ENCODE measurements around the gene MEDAG. TPM values are rescaled to one million over a fixed set of nuclear protein-coding genes. Genes with fewer than 3 reads are reported as not detected.
A peak's percentile ranks its signal among the peaks of the same experiment; 100 is the strongest.
"Not testable (repeated sequence)": the region's sequence is repeated elsewhere in the genome, so short reads cannot be mapped to it uniquely, and the experiment has no call there.

Gene MEDAG
- polyA plus RNA-seq, 3 donors: 7.4 to 260 (median 152) TPM

DNA sequence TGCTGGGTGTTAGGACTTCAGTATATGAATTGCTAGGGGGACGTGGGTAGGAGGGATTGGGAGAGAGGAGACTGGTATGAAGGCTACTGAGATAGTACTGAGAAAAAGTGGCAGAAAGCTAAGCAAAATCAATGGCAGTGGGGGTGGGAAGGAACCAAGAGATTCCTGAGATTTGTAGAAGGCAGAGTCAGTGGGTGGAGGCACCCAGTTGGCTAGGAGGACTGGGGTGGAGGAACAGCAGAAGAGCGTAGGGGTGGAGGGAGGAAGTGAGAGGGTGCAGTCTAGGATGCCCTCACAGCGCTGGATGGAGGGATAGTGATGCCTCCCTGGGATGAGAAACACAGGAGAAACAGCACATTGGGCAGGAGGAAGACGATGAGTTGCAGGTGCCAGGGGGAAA, 5.6 kb upstream of the MEDAG start:
- no peak overlapping the region for H3K27ac ChIP-seq (ENCODE audit: low read depth, low read length)
- WGBS, 3 donors: 71 to 81% (median 74%) methylated on average over 4 of the region's 4 CpGs

DNA sequence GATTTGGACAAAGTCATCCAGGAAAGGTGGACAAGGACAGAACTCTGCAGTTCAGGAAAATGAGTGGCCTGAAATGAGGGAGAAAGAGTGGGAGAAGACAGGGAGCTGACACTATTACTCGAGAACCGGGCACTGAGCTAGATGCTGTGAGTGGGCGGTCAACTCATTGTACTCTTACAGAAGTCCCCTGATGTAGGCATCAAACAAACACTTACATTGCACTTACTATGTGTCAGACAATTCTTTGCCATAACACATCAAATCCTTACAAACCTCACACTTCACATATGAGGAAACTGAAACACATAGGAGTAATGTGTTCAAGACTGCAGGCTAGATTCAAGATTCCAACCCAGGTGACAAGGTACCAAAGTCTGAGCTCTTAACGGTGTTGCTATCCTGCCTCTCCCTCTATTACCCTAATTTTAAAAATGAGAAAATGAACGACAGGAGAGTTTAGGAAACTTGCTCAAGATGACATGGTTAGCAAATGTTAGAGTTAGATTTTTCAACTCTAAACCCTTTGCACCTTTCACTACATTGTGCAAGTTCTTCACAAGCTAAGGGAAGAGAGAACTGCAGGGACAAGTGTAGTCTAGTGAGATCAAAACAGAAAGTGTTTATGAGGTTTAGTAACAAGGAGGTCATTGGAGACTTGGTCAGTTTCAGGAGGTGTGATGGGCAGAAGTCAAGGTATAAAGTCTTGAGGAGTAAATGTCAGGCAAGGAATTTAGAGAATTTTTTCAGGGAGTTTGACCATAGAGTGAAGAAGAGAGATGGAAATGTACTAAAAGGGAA, 4.9 kb upstream of the MEDAG start:
- 73 to 89% (median 81%) methylated on average over 5 of the region's 5 CpGs for WGBS, 3 donors
- no peak overlapping the region for H3K27ac ChIP-seq (ENCODE audit: low read depth, low read length)

DNA sequence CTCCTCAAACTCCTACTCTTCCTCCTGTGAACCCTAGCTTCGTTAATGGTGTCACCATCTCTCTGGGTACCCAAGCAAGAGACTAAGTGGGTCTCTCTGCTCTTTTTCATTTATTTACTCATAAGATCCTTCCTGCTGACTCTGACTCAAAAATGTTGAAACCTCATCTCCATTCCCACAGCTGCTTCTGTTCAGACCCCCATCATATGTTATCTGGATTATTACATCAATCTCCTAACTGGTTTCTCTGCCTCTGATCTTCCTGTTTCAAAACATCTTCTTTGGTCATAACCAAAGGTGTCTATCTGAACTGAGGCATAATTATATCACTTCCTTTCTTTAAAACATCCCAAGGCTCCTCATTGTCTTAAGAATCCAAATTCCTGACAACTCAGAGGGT, 2.0 kb upstream of the MEDAG start:
- H3K27ac ChIP-seq (ENCODE audit: low read depth, low read length): no peak overlapping the region

DNA sequence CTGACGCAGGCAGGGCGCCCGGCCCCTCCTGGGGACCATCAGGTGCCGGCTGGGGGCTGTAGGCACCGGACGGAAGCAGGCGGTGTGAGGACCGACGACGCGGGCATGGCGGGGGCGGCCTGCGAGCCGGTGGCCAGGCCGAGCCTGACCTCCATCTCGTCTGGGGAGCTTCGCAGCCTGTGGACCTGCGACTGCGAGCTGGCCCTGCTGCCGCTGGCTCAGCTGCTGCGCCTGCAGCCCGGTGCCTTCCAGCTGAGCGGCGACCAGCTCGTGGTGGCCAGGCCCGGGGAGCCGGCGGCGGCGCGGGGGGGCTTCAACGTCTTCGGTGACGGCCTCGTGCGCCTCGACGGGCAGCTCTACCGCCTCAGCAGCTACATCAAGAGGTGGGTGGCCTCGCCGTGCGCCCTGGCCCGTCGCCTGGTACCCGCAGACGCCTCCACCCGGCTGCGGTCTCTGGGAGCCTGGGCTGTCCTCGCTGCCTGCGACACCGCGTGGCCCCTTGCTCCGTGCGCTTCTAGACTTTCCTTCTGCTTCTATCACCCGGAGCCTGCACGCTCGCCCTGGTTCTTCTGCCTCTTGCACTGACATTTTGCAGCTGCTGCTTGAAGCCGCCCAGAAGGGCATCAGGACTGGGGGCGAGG, 460 bp downstream of the MEDAG start:
- 8 to 18% (median 14%) methylated on average over 48 to 60 of the region's 60 CpGs for WGBS, 3 donors
- peak overlapping the region; percentile 86 for H3K27ac ChIP-seq (ENCODE audit: low read depth, low read length)

More for the DNA sequence above, 2.0 kb upstream of the MEDAG start:
- WGBS, 3 donors: 58 to 93% (median 91%) methylated on average over 1 of the region's 1 CpG

DNA sequence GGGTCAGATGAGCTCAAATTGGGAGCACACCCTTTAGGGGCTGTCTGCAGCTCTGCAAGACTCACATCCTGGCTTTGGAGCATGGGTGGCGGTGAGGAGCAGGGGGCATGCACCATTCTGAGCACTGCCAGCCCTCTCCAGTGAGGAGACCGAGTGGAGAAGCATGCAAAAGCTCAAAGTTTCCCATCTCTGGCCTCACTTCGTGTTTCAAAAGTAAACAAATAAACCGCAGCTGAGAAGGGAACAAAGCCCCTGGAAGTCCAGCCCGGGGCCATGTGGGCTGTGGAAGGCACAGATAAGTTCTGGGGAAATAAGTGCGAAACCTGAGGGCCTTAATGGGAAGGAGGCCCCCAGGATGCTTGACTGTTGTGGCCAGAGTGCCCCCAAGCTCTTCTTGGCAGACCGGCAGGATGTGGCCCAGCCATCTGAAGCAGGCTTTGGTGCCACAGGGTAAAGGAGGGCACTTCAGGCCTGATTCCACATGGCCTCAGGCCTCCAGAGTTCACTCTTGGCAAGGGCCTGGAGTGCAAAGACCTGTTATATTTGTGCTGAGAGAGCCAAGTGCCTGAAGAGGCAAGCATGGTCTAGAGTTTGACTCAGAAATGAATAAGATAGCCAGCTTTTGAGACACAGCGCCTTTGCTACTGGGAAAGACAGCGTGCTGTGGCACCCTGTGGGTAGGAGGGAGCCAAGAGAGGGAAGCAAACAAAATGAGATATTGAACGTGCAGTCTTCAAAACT, 1.2 kb downstream of the MEDAG start:
- H3K27ac ChIP-seq (ENCODE audit: low read depth, low read length): peak overlapping the region; percentile 79
- 41 to 58% (median 43%) methylated on average over 10 of the region's 10 CpGs for WGBS, 3 donors

DNA sequence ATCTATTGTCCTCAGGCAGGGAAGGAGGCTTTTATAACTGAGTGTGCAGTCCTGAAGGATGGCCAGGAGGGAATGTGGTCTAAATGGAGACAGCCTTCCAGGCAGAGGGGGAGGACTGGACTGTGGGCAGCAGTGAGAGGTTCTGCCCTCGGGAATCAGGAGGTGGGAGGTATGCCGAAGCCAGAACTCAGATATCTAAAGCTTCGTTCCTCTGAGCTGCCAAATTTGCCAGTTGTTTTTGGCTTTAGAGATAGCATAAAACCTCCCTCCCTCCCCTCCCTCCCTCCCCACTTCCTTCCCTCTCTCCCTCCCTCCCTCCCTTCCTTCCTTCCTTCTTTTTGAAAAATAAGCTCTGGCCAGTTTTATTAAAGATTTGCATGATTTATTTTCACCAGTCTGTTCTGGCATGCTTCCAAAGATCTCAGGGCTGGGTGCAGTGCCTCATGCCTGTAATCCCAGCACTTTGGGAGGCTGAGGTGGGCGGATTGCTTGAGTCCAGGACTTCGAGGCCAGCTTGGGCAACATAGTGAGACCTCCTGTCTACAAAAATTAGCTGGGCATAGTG, 2.4 kb downstream of the MEDAG start:
- WGBS, 3 donors: 13 to 18% (median 15%) methylated on average over 5 of the region's 5 CpGs
- H3K27ac ChIP-seq (ENCODE audit: low read depth, low read length): no peak overlapping the region

DNA sequence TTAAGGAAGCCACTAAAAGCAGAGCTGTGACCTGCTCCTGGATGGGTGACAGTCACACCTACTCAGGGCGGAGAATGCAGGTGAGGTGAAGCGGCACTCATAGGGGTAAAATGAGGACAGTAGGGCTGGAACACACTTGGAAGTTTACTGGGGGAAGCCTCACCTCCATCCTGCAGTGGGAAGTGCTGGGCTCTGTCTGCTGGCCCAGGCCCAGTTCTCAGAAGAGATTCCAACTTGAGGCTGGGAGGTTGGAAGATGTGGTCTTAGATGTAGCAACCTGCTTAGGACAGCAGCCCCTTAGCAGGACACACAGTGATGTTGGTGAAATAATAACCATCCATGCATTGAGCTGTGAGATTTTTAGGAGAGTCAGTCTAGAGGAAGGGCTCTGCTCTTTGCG, 4.6 kb downstream of the MEDAG start:
- 84 to 92% (median 91%) methylated on average over 3 of the region's 3 CpGs for WGBS, 3 donors
- H3K27ac ChIP-seq (ENCODE audit: low read depth, low read length): no peak overlapping the region

DNA sequence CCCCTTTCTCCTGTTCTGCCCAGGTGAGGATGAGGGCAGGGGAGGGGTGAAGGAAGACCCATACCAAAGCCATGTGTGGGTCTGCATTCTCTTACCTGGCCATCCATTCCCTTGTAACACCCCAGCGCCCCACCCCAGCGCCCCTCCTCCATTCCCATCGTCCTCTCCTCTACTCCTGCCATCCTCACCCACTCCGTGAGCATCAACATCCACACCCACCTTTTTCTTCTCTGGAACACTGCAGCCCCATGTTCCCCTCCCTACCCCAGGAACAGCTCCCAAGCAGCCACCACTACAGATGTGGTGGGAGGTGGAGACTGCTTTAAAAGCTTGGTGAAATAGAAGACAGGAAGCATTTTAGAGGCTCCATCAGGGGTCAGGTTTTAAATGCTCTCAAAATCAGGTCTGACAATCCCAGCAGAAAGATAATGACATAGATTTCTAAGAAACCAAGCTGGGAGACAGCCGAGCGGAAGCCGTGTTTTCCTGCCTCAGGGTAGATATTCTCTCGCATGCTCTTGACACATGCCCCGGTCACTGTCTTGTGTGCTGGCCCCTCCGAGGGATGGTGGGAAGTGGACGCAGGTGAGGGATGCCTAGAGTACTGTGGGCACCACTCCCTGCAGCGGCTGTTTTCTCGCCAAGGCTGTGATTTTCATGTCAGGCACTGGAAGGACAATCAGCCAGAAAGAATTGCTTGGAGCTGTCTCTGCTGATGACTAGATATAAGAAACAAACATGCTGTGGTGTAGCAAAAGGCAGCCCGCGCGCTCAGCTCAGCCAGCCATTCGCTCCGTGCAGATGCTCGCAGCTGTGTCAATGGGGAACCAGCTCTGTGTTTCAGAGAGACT, 9.8 kb downstream of the MEDAG start:
- 65 to 79% (median 76%) methylated on average over 19 of the region's 19 CpGs for WGBS, 3 donors

DNA sequence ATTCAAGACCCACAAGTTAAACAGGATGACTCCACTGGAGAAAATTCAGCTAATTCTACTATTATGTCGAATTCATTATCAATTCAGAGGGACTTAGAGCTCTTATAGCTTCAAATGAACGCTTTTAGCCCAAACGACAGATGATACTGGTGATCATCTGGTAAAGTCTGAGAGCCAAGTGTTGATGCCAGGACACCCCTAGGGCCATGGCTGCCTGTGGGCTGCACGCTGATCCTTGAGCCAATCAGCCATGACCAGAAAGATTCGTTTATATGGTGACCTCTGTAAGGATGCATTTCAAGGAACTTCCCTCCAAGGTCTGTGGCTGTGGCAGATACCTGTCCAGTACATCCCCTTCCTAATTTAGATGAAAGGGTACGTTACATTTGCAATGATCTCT, 10.9 kb downstream of the MEDAG start:
- no peak overlapping the region for H3K27ac ChIP-seq (ENCODE audit: low read depth, low read length)
- WGBS, 3 donors: 75 to 87% (median 85%) methylated on average over 6 of the region's 6 CpGs

More for the DNA sequence above, 9.8 kb downstream of the MEDAG start:
- no peak overlapping the region for H3K27ac ChIP-seq (ENCODE audit: low read depth, low read length)

DNA sequence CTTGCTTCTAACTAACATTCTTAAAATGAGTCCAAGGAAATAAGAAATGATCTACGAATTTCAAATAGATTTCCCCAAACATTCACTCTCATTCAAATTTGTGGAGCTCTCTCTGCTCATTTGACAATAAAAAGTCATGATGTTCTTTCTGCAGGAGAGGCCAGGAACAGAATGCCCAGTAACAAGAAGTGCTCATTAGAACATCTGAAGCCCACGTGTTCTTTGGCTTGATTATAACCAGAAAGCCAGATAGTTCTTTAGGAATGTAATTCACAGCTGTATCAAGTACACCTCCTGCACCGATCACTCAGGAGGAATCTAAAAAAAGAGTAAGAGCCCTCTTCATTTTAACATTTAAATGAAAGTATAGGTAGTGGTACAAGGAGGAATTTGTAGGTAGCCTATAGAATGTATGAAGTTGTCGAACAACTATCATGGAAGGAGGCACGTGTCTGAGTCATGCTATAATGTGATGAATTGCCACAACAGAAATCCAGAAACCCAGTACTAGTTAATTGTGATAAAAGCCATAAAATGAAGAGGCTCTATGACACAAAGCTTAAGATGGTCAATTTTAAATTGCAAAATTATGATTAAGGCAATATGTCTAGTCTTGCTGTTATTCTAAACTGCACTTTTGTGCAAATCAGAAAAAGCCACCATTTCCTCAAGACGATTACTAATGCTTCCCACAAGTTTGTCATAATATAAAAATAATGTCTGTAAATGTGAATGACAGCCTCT, 12.8 kb downstream of the MEDAG start:
- WGBS, 3 donors: 72 to 76% (median 76%) methylated on average over 6 of the region's 6 CpGs
- no peak overlapping the region for H3K27ac ChIP-seq (ENCODE audit: low read depth, low read length)

DNA sequence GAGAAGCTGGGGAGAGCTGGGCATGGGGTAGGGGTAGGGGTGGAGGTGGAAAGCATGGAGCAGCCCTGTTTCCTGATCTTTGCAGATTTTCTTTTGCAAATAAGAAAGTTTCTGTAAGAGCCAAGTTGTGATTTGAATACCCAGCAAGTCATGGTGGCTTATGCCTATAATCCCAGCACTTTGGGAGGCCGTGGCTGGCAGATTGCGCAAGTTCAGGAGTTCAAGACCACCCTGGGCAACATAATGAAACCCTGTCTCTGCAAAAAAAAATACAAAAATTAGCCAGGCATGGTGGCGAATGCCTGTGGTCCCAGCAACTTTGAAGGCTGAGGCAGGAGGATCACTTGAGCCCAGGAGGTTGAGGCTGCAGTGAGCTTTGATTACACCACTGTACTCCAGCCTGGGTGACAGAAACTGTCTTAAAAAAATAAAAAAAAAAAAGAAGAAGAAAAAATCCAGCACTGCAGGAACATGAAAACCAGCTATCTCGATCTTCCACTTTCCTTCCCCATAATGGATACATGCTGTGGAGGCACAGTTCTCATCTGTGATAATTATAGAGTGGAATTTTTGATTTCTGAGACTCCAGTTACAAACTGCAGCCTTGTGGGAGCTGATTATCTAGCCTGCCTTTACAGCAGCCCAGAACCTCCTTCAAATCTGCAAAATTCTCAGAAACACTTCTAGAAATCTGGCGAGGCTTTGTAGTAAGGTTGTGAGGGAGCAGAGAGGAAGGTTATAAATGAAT, 14.3 kb downstream of the MEDAG start:
- 73 to 87% (median 78%) methylated on average over 5 of the region's 5 CpGs for WGBS, 3 donors
- no peak overlapping the region for H3K27ac ChIP-seq (ENCODE audit: low read depth, low read length)

DNA sequence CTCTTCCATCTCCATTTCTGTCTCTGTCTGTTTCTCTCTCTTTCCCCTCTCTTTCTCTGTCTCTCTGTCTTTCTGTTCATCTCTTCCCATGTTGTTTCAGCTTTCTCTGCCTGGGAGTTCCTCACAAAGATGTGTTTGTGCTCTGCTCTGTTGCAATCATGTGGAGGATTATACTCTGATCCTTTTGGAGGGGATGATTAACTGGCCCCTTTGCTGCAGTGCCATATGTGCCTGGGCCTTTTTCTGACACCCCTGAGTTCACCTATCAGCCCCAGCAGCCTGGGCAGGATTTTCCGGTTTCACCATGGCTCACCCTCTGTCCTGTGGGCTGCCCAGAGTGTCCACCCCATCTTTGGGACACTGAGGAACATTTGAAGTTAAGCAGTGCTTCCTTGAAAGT, 17.3 kb downstream of the MEDAG start:
- no peak overlapping the region for H3K27ac ChIP-seq (ENCODE audit: low read depth, low read length)
- WGBS, 3 donors: 76 to 97% (median 95%) methylated on average over 1 of the region's 1 CpG

DNA sequence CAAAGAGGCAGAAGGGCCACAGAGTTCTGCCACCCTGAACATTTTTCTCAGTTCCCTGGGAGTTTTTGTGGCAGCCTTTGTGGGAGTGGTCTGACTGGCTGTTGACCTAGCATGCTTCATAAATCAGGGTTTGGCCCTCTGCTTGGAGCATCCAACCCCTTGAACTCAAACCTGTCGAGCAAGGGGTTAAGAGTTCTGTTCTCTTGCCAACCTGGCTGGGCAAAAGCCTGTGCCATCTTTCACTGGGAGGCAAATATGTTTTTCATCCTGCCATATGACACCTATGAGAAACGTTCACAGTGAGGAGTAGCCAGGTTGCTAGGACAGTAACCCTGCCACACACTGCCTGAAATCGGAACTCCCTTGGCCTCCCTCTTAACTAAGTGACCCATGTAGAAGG, 18.6 kb downstream of the MEDAG start:
- no peak overlapping the region for H3K27ac ChIP-seq (ENCODE audit: low read depth, low read length)
- WGBS, 3 donors: 44 to 85% (median 70%) methylated on average over 3 of the region's 3 CpGs

DNA sequence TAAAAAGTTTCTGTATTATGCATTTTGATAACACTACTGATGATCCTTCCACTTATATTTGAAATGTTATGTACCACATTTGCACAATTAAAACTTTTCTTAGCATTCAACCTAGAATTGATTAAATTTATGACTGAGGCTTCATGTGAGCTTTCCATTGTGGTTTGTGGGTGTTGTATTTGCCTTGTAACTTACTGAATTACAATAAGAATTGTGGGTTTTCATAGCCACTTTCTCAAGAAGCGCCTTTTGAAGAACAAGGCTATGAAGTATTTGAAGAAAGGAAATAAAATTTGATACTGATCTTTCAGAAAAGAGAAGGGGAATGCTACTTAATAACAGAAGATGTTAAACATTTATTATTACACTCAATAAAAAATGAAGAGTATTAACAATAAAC, 19.4 kb downstream of the MEDAG start:
- WGBS, 3 donors: 79 to 88% (median 84%) methylated on average over 1 of the region's 1 CpG
- H3K27ac ChIP-seq (ENCODE audit: low read depth, low read length): no peak overlapping the region

DNA sequence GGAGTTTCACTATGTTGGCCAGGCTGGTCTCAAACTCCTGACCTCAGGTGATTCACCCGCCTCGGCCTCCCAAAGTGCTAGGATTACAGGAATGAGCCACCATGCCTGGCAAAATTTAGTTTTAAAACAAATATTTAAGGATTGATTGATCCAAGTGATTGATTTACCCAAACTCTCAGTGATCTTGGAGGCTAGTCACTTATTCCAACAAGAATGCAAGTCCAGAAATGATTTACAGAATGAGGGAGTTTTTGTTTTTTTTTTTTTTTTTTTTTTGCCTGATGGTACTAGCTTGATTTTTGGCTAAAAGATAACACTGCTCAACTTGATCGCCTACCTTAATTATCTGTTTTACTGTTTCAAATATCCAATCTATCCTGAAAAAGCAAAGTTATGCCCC, 20.7 kb downstream of the MEDAG start:
- H3K27ac ChIP-seq (ENCODE audit: low read depth, low read length): no peak overlapping the region

DNA sequence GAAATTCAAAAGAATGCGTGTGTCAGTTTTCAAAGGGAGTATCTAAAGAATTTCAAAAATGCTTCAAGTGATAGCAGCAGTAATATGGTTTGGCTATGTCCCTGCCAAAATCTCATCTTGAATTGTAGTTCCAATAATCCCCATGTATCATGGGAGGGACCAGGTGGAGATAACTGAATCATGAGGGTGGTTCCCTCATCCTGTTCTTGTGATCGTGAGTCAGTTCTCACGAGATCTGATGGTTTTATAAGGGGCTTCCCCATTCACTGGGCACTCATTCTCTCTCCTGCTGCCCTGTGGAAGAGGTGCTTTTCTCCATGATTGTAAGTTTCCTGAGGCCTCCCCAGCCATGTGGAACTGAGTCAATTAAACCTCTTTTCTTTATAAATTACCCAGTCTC, 21.1 kb downstream of the MEDAG start:
- H3K27ac ChIP-seq (ENCODE audit: low read depth, low read length): not testable (repeated sequence)
- WGBS, 3 donors: 63 to 77% (median 68%) methylated on average over 3 of the region's 3 CpGs

More for the DNA sequence above, 20.7 kb downstream of the MEDAG start:
- WGBS, 3 donors: 48 to 93% (median 92%) methylated on average over 3 of the region's 3 CpGs

DNA sequence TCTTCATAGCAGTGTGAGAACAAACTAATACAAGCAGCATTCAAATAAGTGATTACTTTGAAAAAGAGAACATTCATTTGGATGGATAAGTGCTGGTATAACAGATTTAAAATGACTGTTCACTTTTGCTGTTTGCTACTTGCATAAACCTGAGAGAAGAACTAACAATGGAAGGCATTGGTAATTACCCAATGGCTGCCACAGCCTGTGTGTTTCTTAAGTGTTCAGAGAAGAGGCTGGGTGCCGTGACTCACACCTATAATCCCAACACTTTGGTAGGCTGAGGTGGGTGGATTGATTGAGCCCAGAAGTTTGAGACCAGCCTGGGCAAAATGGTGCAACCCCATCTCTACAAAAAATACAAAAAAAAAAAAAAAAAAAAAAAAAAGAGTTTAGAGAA, 21.5 kb downstream of the MEDAG start:
- 90 to 98% (median 94%) methylated on average over 1 of the region's 1 CpG for WGBS, 3 donors
- H3K27ac ChIP-seq (ENCODE audit: low read depth, low read length): no peak overlapping the region
